ENCODE data around the gene TMEM80.

DNA sequence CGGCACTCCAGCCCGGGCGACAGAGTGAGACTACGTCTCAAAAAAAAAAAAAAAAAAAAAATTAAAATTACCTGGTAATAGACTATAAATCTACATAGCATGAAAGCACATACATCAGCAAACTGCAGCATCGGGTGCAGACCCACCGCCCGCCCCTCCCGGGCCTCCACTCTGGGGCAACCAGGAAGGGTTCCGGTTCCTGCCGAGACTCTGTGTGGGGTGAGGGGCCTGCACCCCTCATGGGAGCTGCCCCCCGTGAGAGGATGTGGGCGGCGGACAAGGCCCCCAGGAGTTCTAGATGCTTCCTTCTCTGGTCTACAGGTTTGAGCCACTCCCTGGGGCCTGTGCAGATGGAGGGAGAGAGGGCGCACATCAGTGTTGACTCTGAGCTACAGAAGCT, 49.4 kb upstream of the TMEM80 start:
- TF ChIP-seq, protein P1, sequence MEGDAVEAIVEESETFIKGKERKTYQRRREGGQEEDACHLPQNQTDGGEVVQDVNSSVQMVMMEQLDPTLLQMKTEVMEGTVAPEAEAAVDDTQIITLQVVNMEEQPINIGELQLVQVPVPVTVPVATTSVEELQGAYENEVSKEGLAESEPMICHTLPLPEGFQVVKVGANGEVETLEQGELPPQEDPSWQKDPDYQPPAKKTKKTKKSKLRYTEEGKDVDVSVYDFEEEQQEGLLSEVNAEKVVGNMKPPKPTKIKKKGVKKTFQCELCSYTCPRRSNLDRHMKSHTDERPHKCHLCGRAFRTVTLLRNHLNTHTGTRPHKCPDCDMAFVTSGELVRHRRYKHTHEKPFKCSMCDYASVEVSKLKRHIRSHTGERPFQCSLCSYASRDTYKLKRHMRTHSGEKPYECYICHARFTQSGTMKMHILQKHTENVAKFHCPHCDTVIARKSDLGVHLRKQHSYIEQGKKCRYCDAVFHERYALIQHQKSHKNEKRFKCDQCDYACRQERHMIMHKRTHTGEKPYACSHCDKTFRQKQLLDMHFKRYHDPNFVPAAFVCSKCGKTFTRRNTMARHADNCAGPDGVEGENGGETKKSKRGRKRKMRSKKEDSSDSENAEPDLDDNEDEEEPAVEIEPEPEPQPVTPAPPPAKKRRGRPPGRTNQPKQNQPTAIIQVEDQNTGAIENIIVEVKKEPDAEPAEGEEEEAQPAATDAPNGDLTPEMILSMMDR (IDR thresholded peaks at IDR 0.05) = no peak
- no peak for TF ChIP-seq POLR2A (IDR thresholded peaks at IDR 0.05)

Data from adrenal gland (tissue), 5 donors.